GM23338 (cell line): ENCODE measurements around the gene RASGRF2. TPM values are rescaled to one million over a fixed set of nuclear protein-coding genes. Genes with fewer than 3 reads are reported as not detected.

ENCODE experiments used
- ATAC-seq: fragments of 200-7000 bp; cut with Tn5 transposase; 3 replicates; pipeline ENCODE4 v1.9.1; 2020
- DNase-seq: peaks from one replicate; pipeline ENCODE4 v3.0.0-alpha.2; 2015; ENCODE audit warnings: low spot score
- H2AFZ ChIP-seq: fragments of 200-600 bp; sonication (generic); 2 replicates; pipeline ENCODE4 v1.8.0; 2016; ENCODE audit warnings: antibody characterized with exemption, mild to moderate bottlenecking, moderate library complexity
- H3F3A ChIP-seq: fragments of 200-600 bp; sonication (generic); replicated peaks from 2 replicates; pipeline ENCODE4 v1.8.0; 2017; ENCODE audit warnings: antibody characterized with exemption, mixed run types, low read depth
- H3K27ac ChIP-seq: fragments of 200-600 bp; sonication (generic); 2 replicates; pipeline ENCODE4 v1.6.1; 2016; ENCODE audit warnings: low read depth
- H3K27me3 ChIP-seq: fragments of 200-600 bp; sonication (generic); 2 replicates; pipeline ENCODE4 v1.8.0; 2016; ENCODE audit warnings: mild to moderate bottlenecking, mixed run types, moderate library complexity; ENCODE audit not compliant: insufficient read depth
- H3K36me3 ChIP-seq: fragments of 200-600 bp; sonication (generic); 2 replicates; pipeline ENCODE4 v1.8.0; 2016; ENCODE audit warnings: mild to moderate bottlenecking; ENCODE audit not compliant: insufficient read depth
- H3K4me1 ChIP-seq: fragments of 200-600 bp; sonication (generic); 2 replicates; pipeline ENCODE4 v1.8.0; 2016; ENCODE audit warnings: mild to moderate bottlenecking, moderate library complexity; ENCODE audit not compliant: insufficient read depth
- H3K4me2 ChIP-seq: fragments of 200-600 bp; sonication (generic); 2 replicates; pipeline ENCODE4 v1.7.1; 2017; ENCODE audit warnings: mixed run types
- H3K4me3 ChIP-seq: fragments of 200-600 bp; sonication (generic); 2 replicates; pipeline ENCODE4 v1.6.1; 2016; ENCODE audit warnings: mixed run types
- H3K79me2 ChIP-seq: fragments of 200-600 bp; sonication (generic); replicated peaks from 2 replicates; pipeline ENCODE4 v1.8.0; 2017; ENCODE audit warnings: mild to moderate bottlenecking; ENCODE audit not compliant: insufficient read depth
- H3K9me2 ChIP-seq: fragments of 200-600 bp; sonication (generic); 2 replicates; pipeline ENCODE4 v1.8.0; 2017; ENCODE audit not compliant: insufficient read depth
- H4K20me1 ChIP-seq: fragments of 200-600 bp; sonication (generic); replicated peaks from 2 replicates; pipeline ENCODE4 v1.8.0; 2017; ENCODE audit warnings: mild to moderate bottlenecking; ENCODE audit not compliant: insufficient read depth
- H3K27ac Mint-ChIP-seq: 2 replicates; pipeline ENCODE4 v1.8.0; 2020; ENCODE audit warnings: inconsistent platforms, mild to moderate bottlenecking, moderate library complexity, mixed read lengths
- H3K27me3 Mint-ChIP-seq: 3 replicates; pipeline ENCODE4 v1.8.0; 2022; ENCODE audit warnings: low read depth, mild to moderate bottlenecking, moderate library complexity, mixed read lengths, inconsistent platforms; ENCODE audit not compliant: insufficient read depth, poor library complexity
- H3K36me3 Mint-ChIP-seq: 3 replicates; pipeline ENCODE4 v1.8.0; 2021; ENCODE audit warnings: low read depth, mild to moderate bottlenecking, inconsistent platforms, moderate library complexity, mixed read lengths
- H3K4me1 Mint-ChIP-seq: 3 replicates; pipeline ENCODE4 v1.8.0; 2020; ENCODE audit warnings: mild to moderate bottlenecking, inconsistent platforms, mixed read lengths
- H3K4me3 Mint-ChIP-seq: 3 replicates; pipeline ENCODE4 v1.8.0; 2021; ENCODE audit warnings: moderate library complexity, mild to moderate bottlenecking, inconsistent platforms, mixed read lengths
- H3K9me3 Mint-ChIP-seq: 3 replicates; pipeline ENCODE4 v1.8.0; 2020; ENCODE audit warnings: moderate library complexity, mild to moderate bottlenecking, inconsistent platforms, mixed read lengths
- CREB1 ChIP-seq: fragments of 250-450 bp; sonication (Bioruptor Pico); IDR thresholded peaks from 2 replicates; pipeline ENCODE4 v1.5.0; 2020; ENCODE audit warnings: low read depth, mild to moderate bottlenecking, moderate library complexity
- EZH2 ChIP-seq: fragments of 200-600 bp; sonication (generic); IDR thresholded peaks from one replicate; pipeline ENCODE4 v1.8.0; 2017; ENCODE audit warnings: antibody characterized with exemption, mild to moderate bottlenecking, low read depth; ENCODE audit not compliant: unreplicated experiment
- EZH2phosphoT487 ChIP-seq: fragments of 200-600 bp; sonication (generic); IDR thresholded peaks from one replicate; pipeline ENCODE4 v1.8.1; 2018; ENCODE audit warnings: antibody characterized with exemption; ENCODE audit not compliant: unreplicated experiment
- JUNB ChIP-seq: IDR thresholded peaks from one replicate; pipeline ENCODE4 v1.6.1; 2016; ENCODE audit warnings: antibody characterized with exemption; ENCODE audit not compliant: unreplicated experiment
- NANOG ChIP-seq: IDR thresholded peaks from 2 replicates; pipeline ENCODE4 v1.6.1; 2016; ENCODE audit warnings: antibody characterized with exemption, borderline replicate concordance
- POLR2AphosphoS5 ChIP-seq: IDR thresholded peaks from 2 replicates; pipeline ENCODE4 v1.6.1; 2016; ENCODE audit warnings: antibody characterized with exemption, low read depth
- REST ChIP-seq: IDR thresholded peaks from one replicate; pipeline ENCODE4 v1.6.1; 2018; ENCODE audit warnings: antibody characterized with exemption; ENCODE audit not compliant: unreplicated experiment
- STAT1 ChIP-seq: IDR thresholded peaks from one replicate; pipeline ENCODE4 v1.6.1; 2016; ENCODE audit warnings: antibody characterized with exemption; ENCODE audit not compliant: unreplicated experiment
- ZNF114 ChIP-seq: fragments of 250-450 bp; sonication (Bioruptor Pico); IDR thresholded peaks from 2 replicates; pipeline ENCODE4 v1.5.0; 2020; ENCODE audit warnings: mild to moderate bottlenecking, moderate library complexity
- ZNF331 ChIP-seq: fragments of 250-450 bp; sonication (Bioruptor Pico); IDR thresholded peaks from 2 replicates; pipeline ENCODE4 v1.5.0; 2020; ENCODE audit warnings: low read depth, mild to moderate bottlenecking, moderate library complexity
- polyA plus RNA-seq: library from polyadenylated mRNA; unstranded; fragments of >200 nt; fragmentation: Nextera tagmentation; extraction: Ambion mirVana; gene quantifications from 2 replicates; pipeline ENCODE4 v1.2.1, GENCODE V29; 2016
- total RNA-seq: library from RNA; depleted of rRNA; stranded (reverse); fragments of >200 nt; shearing (Covaris generic); gene quantifications from 2 replicates; pipeline ENCODE4 v1.2.3, GENCODE V29; 2014
- TF ChIP-seq, protein P1 (sequence below): IDR thresholded peaks from 2 replicates; pipeline ENCODE4 v1.6.1; 2016; ENCODE audit warnings: antibody characterized with exemption
- TF ChIP-seq, protein P2 (sequence below): fragments of 250-450 bp; sonication (Bioruptor Pico); IDR thresholded peaks from 2 replicates; pipeline ENCODE4 v1.5.0; 2020; ENCODE audit warnings: mild to moderate bottlenecking, moderate library complexity
- TF ChIP-seq, protein P3 (sequence below), 2 experiments: fragments of 200-600 bp in 1 of 2; sonication (generic) in 1 of 2; conservative IDR thresholded peaks; 2 replicates each; pipeline versions ENCODE4 v1.5.1 to v1.6.1; 2016 to 2017; ENCODE audit warnings: antibody characterized with exemption in 2 of 2, low read depth in 2 of 2, mild to moderate bottlenecking in 2 of 2, moderate library complexity in 1 of 2

Gene RASGRF2
- total and polyA plus RNA-seq, 2 experiments from 2014 or later = 5.0 to 19.2 TPM

- no peaks in the 10 kb centered on the region for H3F3A ChIP-seq
- peaks cover 7% of the 10 kb centered on the region for H3K27me3 Mint-ChIP-seq
- H3K4me3 Mint-ChIP-seq = no peak overlapping the region
- DNase-seq (no peak), ATAC-seq (no peak)
- peaks cover 41% of the 10 kb centered on the region for H3K79me2 ChIP-seq
- no peak overlapping the region for H3K4me2 ChIP-seq
- no peaks in the 10 kb centered on the region for H4K20me1 ChIP-seq
- no peaks in the 10 kb centered on the region for H3K9me3 Mint-ChIP-seq
- no peak overlapping the region for H3K4me3 ChIP-seq
- no peak overlapping the region for H3K27ac Mint-ChIP-seq
- peaks cover 18% of the 10 kb centered on the region for H3K4me1 Mint-ChIP-seq
- no peak overlapping the region for H3K27ac ChIP-seq
- TF ChIP-seq POLR2AphosphoS5 (no peak), REST (no peak), EZH2phosphoT487 (no peak), JUNB (no peak), NANOG (no peak), CREB1 (CRISPR knock-in tag) (no peak), EZH2 (no peak), ZNF331 (CRISPR knock-in tag) (no peak), STAT1 (no peak), ZNF114 (CRISPR knock-in tag) (no peak)
- TF ChIP-seq, protein P1, sequence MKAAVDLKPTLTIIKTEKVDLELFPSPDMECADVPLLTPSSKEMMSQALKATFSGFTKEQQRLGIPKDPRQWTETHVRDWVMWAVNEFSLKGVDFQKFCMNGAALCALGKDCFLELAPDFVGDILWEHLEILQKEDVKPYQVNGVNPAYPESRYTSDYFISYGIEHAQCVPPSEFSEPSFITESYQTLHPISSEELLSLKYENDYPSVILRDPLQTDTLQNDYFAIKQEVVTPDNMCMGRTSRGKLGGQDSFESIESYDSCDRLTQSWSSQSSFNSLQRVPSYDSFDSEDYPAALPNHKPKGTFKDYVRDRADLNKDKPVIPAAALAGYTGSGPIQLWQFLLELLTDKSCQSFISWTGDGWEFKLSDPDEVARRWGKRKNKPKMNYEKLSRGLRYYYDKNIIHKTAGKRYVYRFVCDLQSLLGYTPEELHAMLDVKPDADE = no peak
- TF ChIP-seq, protein P2, sequence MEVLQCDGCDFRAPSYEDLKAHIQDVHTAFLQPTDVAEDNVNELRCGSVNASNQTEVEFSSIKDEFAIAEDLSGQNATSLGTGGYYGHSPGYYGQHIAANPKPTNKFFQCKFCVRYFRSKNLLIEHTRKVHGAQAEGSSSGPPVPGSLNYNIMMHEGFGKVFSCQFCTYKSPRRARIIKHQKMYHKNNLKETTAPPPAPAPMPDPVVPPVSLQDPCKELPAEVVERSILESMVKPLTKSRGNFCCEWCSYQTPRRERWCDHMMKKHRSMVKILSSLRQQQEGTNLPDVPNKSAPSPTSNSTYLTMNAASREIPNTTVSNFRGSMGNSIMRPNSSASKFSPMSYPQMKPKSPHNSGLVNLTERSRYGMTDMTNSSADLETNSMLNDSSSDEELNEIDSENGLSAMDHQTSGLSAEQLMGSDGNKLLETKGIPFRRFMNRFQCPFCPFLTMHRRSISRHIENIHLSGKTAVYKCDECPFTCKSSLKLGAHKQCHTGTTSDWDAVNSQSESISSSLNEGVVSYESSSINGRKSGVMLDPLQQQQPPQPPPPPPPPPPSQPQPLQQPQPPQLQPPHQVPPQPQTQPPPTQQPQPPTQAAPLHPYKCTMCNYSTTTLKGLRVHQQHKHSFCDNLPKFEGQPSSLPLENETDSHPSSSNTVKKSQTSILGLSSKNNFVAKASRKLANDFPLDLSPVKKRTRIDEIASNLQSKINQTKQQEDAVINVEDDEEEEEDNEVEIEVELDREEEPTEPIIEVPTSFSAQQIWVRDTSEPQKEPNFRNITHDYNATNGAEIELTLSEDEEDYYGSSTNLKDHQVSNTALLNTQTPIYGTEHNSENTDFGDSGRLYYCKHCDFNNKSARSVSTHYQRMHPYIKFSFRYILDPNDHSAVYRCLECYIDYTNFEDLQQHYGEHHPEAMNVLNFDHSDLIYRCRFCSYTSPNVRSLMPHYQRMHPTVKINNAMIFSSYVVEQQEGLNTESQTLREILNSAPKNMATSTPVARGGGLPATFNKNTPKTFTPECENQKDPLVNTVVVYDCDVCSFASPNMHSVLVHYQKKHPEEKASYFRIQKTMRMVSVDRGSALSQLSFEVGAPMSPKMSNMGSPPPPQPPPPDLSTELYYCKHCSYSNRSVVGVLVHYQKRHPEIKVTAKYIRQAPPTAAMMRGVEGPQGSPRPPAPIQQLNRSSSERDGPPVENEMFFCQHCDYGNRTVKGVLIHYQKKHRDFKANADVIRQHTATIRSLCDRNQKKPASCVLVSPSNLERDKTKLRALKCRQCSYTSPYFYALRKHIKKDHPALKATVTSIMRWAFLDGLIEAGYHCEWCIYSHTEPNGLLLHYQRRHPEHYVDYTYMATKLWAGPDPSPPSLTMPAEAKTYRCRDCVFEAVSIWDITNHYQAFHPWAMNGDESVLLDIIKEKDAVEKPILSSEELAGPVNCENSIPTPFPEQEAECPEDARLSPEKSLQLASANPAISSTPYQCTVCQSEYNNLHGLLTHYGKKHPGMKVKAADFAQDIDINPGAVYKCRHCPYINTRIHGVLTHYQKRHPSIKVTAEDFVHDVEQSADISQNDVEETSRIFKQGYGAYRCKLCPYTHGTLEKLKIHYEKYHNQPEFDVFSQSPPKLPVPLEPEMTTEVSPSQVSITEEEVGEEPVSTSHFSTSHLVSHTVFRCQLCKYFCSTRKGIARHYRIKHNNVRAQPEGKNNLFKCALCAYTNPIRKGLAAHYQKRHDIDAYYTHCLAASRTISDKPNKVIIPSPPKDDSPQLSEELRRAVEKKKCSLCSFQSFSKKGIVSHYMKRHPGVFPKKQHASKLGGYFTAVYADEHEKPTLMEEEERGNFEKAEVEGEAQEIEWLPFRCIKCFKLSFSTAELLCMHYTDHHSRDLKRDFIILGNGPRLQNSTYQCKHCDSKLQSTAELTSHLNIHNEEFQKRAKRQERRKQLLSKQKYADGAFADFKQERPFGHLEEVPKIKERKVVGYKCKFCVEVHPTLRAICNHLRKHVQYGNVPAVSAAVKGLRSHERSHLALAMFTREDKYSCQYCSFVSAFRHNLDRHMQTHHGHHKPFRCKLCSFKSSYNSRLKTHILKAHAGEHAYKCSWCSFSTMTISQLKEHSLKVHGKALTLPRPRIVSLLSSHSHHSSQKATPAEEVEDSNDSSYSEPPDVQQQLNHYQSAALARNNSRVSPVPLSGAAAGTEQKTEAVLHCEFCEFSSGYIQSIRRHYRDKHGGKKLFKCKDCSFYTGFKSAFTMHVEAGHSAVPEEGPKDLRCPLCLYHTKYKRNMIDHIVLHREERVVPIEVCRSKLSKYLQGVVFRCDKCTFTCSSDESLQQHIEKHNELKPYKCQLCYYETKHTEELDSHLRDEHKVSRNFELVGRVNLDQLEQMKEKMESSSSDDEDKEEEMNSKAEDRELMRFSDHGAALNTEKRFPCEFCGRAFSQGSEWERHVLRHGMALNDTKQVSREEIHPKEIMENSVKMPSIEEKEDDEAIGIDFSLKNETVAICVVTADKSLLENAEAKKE (CRISPR knock-in tag) = no peak
- TF ChIP-seq, protein P3, sequence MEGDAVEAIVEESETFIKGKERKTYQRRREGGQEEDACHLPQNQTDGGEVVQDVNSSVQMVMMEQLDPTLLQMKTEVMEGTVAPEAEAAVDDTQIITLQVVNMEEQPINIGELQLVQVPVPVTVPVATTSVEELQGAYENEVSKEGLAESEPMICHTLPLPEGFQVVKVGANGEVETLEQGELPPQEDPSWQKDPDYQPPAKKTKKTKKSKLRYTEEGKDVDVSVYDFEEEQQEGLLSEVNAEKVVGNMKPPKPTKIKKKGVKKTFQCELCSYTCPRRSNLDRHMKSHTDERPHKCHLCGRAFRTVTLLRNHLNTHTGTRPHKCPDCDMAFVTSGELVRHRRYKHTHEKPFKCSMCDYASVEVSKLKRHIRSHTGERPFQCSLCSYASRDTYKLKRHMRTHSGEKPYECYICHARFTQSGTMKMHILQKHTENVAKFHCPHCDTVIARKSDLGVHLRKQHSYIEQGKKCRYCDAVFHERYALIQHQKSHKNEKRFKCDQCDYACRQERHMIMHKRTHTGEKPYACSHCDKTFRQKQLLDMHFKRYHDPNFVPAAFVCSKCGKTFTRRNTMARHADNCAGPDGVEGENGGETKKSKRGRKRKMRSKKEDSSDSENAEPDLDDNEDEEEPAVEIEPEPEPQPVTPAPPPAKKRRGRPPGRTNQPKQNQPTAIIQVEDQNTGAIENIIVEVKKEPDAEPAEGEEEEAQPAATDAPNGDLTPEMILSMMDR (conservative IDR thresholded peaks at IDR 0.05; ENCODE audit: low read depth in 2 of 2) = no peak
- H3K36me3 Mint-ChIP-seq = no peaks in the 10 kb centered on the region
- no peaks in the 10 kb centered on the region for H3K36me3 ChIP-seq
- H3K27me3 ChIP-seq = no peaks in the 10 kb centered on the region
- H3K9me2 ChIP-seq = no peaks in the 10 kb centered on the region
- H2AFZ ChIP-seq = no peak overlapping the region
- H3K4me1 ChIP-seq = peaks cover 22% of the 10 kb centered on the region
Observed at GRCh38 chr5:80985600-80986228, 25.6 kb downstream of the RASGRF2 start.
